ENCODE measurements around the gene STAC2. TPM values are rescaled to one million over a fixed set of nuclear protein-coding genes. Genes with fewer than 3 reads are reported as not detected.

STAC2 gene
- total RNA-seq, 1 experiment from 2014 or later: not detected

GRCh38 chr17:39230361-39230760 is 4.6 kb upstream of the STAC2 start:
- Mint-ChIP-seq H3K9me3 (ENCODE audit: low read depth, unreplicated experiment) (no peaks in the 10 kb centered on the region), H3K27me3 (ENCODE audit: unreplicated experiment) (peaks cover 69% of the 10 kb centered on the region), H3K36me3 (ENCODE audit: insufficient read depth, unreplicated experiment) (peaks cover 9% of the 10 kb centered on the region), H3K4me3 (ENCODE audit: low read depth, unreplicated experiment) (no peak overlapping the region), H3K4me1 (ENCODE audit: low read depth, unreplicated experiment) (peaks cover 29% of the 10 kb centered on the region), H3K27ac (ENCODE audit: unreplicated experiment) (no peak overlapping the region)
- CTCF ChIA-PET: interaction anchor here (0.6 to 5.2 kb wide), 11 partner anchors 8 to 723 kb away, joined by 3 to 91 read pairs (median 6); partner anchors contain the start of gene RPL19
- BruUV-seq (replicated peaks): no TSS peak
- no peak for DNase-seq
- intact Hi-C loops (cut with micrococcal nuclease; ENCODE audit: unreplicated experiment): no loop called here
- TF ChIP-seq, protein P1, sequence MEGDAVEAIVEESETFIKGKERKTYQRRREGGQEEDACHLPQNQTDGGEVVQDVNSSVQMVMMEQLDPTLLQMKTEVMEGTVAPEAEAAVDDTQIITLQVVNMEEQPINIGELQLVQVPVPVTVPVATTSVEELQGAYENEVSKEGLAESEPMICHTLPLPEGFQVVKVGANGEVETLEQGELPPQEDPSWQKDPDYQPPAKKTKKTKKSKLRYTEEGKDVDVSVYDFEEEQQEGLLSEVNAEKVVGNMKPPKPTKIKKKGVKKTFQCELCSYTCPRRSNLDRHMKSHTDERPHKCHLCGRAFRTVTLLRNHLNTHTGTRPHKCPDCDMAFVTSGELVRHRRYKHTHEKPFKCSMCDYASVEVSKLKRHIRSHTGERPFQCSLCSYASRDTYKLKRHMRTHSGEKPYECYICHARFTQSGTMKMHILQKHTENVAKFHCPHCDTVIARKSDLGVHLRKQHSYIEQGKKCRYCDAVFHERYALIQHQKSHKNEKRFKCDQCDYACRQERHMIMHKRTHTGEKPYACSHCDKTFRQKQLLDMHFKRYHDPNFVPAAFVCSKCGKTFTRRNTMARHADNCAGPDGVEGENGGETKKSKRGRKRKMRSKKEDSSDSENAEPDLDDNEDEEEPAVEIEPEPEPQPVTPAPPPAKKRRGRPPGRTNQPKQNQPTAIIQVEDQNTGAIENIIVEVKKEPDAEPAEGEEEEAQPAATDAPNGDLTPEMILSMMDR (IDR thresholded peaks at IDR 0.05; ENCODE audit: unreplicated experiment): no peak

DNA sequence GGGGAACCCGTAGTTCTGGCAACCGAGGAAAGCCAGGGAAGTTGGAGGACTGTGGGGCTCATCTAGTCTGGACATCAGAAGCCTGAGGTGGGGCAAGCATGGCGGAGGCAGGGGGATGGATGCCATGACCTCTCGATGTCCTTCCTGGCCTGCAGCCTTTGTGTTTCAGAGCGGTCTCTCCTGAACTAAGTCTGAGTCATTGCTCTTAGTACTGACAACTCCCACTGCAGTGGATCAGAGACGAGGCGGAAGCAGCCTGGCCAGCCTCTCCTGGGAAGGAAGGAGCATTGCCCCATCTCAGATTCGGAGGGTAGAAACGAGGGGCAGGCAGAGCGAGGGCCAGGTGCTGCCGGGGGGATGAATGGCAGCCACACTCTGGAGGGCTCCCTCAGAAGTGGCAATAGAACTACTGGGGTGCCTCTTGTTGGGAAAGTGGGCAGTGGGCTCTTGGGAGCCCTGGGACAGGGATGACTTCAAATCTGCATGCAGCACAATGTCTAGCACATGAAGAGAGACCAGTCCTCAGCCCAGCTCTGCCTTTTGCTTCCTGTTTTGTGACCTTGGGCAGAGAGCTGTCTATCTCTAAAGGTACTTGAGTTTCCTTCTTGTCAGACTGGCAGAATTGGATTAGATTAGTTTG is 3.6 kb upstream of the STAC2 start:
- intact Hi-C loops (cut with micrococcal nuclease; ENCODE audit: unreplicated experiment): no loop called here
- Mint-ChIP-seq H3K27ac (ENCODE audit: unreplicated experiment) (peak overlapping the region; percentile 19), H3K4me1 (ENCODE audit: low read depth, unreplicated experiment) (peaks cover 26% of the 10 kb centered on the region), H3K4me3 (ENCODE audit: low read depth, unreplicated experiment) (peak overlapping the region; percentile 10), H3K9me3 (ENCODE audit: low read depth, unreplicated experiment) (no peaks in the 10 kb centered on the region), H3K36me3 (ENCODE audit: insufficient read depth, unreplicated experiment) (peaks cover 9% of the 10 kb centered on the region), H3K27me3 (ENCODE audit: unreplicated experiment) (peaks cover 79% of the 10 kb centered on the region)
- DNase-seq: peak; percentile 84
- TF ChIP-seq, protein P1 (IDR thresholded peaks at IDR 0.05; ENCODE audit: unreplicated experiment): no peak
- BruUV-seq (replicated peaks): no TSS peak
- CTCF ChIA-PET: interaction anchor here (1.3 to 5.2 kb wide), 4 partner anchors 14 to 65 kb away, joined by 4 to 91 read pairs (median 34); no protein-coding TSS in a partner anchor

- no peak for DNase-seq
- H3K27ac Mint-ChIP-seq (ENCODE audit: unreplicated experiment): no peak overlapping the region
- peaks cover 26% of the 10 kb centered on the region for H3K4me1 Mint-ChIP-seq (ENCODE audit: low read depth, unreplicated experiment)
- no TSS peak for BruUV-seq (replicated peaks)
- H3K36me3 Mint-ChIP-seq (ENCODE audit: insufficient read depth, unreplicated experiment): peaks cover 15% of the 10 kb centered on the region
- peaks cover 87% of the 10 kb centered on the region for H3K27me3 Mint-ChIP-seq (ENCODE audit: unreplicated experiment)
- no peaks in the 10 kb centered on the region for H3K9me3 Mint-ChIP-seq (ENCODE audit: low read depth, unreplicated experiment)
- intact Hi-C loops (cut with micrococcal nuclease; ENCODE audit: unreplicated experiment): no loop called here
- TF ChIP-seq, protein P1 (IDR thresholded peaks at IDR 0.05; ENCODE audit: unreplicated experiment): no peak
- CTCF ChIA-PET: interaction anchor here (0.7 to 1.9 kb wide), 5 partner anchors 11 to 28 kb away, joined by 3 to 10 read pairs (median 4); partner anchors contain the start of gene RPL19
- no peak overlapping the region for H3K4me3 Mint-ChIP-seq (ENCODE audit: low read depth, unreplicated experiment)
Observed at GRCh38 chr17:39227364-39227919, 1.7 kb upstream of the STAC2 start.

DNA sequence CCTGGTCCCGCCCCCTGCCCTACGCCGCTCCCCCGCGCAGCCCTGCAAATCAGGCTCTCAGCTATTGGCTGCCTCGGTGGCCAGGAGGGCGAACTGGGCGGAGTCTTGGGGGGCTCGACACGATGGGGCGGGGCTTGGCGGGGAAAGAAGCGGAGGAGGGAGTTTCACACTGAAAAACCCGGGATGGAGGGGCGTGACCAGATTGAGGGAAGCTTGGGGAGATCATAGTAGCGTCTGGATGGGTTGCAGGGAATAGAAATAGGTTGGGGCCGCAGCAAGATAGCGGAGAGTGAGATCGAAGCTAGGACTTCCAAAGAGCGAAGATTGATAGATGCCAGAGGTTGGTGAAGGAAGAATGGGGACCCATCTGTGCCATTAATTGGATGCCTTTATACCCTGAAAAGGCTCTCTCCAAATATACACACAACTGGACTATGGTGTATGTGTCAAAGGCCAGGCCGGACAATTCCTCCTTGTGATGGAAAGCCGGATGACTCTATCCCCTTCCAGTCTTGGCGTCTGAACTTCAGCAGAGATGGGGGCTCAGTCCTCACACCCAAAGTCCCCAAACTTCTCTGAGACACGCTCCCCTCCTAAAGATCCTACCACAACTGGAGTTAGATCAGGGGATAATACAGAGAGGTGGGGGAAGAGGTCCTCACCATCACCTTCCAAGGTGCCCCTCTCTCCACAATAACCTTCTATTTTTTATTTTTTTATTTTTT is 376 bp upstream of the STAC2 start:
- intact Hi-C loops (cut with micrococcal nuclease; ENCODE audit: unreplicated experiment): no loop called here
- H3K9me3 Mint-ChIP-seq (ENCODE audit: low read depth, unreplicated experiment): no peaks in the 10 kb centered on the region
- H3K4me3 Mint-ChIP-seq (ENCODE audit: low read depth, unreplicated experiment): no peak overlapping the region
- peaks cover 15% of the 10 kb centered on the region for H3K36me3 Mint-ChIP-seq (ENCODE audit: insufficient read depth, unreplicated experiment)
- no TSS peak for BruUV-seq (replicated peaks)
- peaks cover 14% of the 10 kb centered on the region for H3K4me1 Mint-ChIP-seq (ENCODE audit: low read depth, unreplicated experiment)
- H3K27me3 Mint-ChIP-seq (ENCODE audit: unreplicated experiment): peaks cover 85% of the 10 kb centered on the region
- DNase-seq: no peak
- no peak overlapping the region for H3K27ac Mint-ChIP-seq (ENCODE audit: unreplicated experiment)
- TF ChIP-seq, protein P1 (IDR thresholded peaks at IDR 0.05; ENCODE audit: unreplicated experiment): no peak
- CTCF ChIA-PET: interaction anchor here (0.8 to 1.7 kb wide), 2 partner anchors 19 to 26 kb away, joined by 3 to 5 read pairs; partner anchors contain the start of gene RPL19

Data from Calu3 (cell line).